Measurements from ENCODE around the gene MAP1LC3A.

- no peak for TF ChIP-seq FOXP2 (optimal IDR thresholded peaks at IDR 0.05; ENCODE audit: control extremely low read depth, extremely low read length, insufficient read depth)
- TF ChIP-seq EZH2 (IDR thresholded peaks at IDR 0.05): no peak
Measured at GRCh38 chr20:34582911-34583310, 24.4 kb downstream of the MAP1LC3A start.
